NCI-H526 treated with DMSO at 0.1 percent for 48 hours (cell line): Measurements from ENCODE around the gene SLC11A2.
"Not testable (repeated sequence)": the region's sequence is repeated elsewhere in the genome, so short reads cannot be mapped to it uniquely, and the experiment has no call there.

Source experiments
- DNase-seq: peaks from one replicate; lab custom pipeline; 2025; lab: John Stamatoyannopoulos, UW

The SLC11A2 gene

DNA sequence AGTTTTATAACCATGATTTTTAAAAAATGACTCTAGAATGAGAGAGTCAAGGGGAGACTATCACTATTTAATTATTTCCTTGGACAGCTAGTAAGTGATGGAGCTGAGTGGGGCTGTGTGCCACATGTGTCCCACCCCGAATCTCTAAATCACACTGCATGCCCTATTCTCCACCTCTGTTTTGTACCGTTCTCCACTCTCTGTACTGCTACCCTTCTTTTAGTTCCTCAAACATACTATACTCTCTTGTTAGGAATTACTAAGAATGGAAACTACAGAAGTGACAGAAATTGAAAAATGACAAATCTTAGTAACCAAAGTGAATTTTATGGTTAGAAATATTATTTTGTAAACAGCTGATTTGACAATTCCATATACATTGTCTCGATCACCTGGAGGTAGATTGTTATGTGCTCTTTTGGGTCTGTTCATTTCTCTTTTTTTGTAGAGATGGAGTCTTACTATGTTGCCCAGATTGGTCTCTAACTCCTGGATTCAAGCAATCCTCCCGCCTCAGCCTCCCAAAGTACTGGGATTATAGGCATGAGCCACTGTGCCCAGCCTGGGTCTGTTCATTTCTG lies 35.9 kb downstream of the SLC11A2 start:
- no peak for DNase-seq

DNA sequence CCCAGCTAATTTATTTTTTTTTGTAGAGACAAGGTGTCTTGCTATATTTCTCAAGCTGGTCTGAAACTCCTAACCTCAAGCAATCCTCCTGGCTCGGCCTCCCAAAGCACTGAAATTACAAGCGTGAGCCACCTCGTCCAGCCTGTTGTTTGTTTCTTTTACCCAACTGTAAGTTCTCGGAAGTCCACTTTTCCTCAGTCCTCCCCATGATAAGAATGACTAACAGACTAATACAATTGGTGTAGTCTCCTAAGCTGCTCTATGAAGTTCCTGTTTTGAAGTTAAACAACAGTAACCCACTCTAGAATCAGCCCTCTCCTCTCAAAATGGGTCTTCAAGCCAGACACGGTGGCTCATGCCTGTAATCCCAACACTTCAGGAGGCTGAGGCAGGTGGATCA lies 37.3 kb downstream of the SLC11A2 start:
- DNase-seq: no peak

DNA sequence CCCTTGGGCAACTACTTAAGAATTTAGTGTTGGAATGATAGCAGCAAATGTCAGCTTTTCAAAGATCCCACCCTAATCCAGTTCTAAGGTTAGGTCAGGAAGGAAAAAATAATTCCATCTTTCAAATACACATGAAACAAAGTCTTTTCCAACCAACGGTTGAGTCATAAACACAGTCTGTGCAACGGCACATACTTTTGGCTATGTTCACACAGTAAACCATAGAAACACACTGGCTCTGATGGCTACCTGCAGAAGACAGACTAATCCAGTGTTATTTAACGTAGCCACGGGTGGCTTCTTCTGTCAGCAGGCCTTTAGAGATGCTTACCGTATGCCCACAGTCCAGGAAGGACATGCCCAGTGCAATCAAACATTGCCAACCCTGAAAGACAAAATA lies 38.1 kb downstream of the SLC11A2 start:
- DNase-seq: no peak

DNA sequence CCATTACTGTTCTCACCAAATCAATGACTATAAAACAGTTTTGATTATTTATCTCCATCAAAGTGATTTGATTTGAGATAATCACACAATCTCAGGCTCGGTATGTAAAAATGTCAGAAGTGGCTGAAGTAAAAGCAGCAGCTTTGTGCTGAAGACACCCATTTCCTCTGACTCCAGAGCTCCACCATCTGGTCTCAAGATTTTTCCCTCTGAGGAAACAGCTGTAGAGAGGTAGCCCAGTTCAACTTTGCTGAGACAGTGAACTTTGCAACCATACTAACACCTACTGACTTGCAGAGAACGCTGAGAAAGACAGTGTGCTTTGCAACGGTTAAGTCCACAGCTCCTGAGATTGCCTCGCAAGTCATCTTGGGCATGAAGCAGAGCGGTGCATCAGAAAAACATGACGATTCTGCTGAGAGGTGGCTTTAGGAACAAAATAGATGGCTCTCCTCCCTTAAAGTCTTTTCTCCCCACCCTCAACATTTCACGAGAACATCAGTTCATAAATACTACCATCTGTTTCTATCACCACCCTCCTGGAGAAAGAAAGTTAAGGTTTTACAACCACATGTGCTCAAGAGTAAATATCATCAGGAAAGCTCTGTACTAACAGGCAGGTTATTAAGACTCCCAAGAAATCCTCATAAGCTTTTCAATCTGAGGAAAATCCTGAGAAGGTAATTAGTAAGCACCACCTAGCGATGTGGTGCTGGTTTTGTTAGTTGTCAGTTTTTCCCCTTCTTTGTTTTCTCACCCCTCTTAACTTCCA lies 39.0 kb downstream of the SLC11A2 start:
- DNase-seq: no peak

DNA sequence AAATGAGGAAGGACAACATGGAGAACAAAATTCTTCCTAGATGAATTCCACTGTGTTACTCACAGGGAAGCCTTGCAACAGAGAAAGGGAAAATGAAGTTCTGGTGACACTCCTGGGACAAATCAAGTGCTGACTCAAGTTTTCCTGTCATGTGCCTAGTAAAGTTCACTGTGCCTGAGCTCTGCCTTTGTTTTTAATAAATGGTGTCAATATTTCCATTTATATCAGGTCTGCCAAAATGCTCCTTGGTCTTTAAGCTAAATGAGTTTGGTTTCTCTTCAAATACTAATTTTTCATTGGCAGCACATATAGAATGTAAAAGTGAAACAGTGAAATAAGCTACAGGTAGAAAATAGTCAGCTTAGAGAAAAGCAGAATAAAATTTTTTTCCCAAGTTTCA lies 40.9 kb downstream of the SLC11A2 start:
- no peak for DNase-seq

DNA sequence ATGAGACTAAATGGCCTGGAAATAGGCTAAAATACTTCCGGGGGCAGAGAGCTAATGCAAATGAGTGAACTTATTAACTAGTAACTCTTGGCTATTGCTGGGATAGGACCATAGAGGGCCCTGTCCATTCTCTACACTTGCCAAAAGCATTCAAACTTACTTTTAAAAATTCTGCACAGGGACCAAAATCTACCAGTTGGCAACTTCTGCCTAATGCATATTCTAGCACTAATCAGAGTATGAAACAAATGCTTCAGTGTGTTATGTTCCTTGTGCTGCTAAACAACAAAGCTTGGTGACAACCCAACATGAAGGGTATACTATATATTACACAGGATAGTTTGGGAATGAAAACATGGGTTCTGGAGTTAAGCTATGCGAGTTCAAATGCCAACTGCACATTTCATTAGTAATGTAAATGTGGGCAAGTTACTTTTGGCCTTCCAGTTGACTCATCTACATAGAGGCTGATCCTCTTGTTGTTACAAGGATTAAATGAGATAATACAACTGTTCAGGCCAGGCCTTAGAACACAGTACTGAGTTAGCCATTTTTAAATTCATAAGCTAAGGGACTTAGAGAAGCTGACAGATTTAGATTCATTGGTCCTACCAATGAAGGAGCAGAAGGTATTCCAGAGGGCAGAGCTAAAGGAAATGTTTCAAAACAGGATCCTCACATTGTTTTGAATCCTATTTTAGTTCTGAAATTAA lies 41.4 kb downstream of the SLC11A2 start:
- DNase-seq: no peak

DNA sequence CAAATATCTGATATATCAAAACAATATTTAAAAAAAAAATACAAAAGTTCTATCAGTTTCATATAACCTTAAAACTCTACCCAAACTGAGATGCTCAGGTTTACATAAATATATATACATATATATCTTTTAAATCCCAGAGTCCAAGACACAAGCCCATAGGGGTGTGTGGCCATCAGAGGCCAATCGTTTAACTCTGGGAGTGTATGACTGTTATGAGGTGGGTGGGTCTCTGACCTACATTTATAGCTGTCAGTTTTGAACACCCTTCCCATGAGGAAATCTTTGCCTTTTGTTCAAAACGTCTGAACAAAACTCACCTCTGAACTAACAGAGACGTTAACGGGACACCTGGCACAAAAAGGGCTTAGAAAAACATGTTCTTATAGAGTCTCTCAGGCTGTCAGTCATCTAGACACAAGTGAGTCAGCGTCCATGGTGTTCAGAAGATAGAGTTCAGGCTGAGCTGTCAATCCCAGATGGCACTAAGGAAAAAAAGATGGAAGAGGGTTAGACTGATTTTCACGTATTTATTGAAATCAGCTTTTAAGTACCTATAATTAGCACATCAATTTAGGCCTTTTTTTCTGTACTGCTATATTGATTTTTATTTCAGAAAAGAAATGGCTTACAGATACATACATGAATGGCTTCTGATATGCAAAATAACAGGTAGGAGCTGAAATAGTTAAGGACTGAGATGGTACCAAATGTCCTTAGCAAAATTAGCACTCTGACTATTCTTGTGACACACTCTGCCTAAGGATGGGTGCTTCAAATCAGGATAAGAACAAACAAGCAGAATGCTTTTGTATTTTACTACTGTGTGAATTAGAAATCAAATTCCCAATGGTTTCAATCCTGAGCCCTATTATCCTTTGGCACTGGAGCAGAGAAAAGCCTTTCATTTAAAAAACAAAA lies 44.6 kb downstream of the SLC11A2 start:
- DNase-seq: no peak

DNA sequence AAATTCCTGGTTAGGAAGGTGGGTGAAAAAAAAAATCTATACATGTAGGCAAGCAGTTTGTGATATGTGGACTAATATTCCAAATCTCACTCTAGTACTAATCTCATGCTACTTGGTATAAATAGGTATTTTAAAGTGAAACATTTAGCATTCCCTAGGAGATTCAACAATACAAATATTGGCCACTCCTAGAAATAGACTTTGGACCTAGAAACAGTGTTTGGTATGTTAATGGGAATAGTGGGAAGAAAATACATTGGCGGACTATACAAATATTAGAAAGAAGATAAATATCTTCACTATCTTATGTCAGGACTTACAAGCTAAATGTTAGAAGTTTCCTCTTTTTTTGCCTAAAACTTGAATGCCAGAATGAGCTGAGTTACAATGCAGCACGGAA lies 45.6 kb downstream of the SLC11A2 start:
- no peak for DNase-seq

DNA sequence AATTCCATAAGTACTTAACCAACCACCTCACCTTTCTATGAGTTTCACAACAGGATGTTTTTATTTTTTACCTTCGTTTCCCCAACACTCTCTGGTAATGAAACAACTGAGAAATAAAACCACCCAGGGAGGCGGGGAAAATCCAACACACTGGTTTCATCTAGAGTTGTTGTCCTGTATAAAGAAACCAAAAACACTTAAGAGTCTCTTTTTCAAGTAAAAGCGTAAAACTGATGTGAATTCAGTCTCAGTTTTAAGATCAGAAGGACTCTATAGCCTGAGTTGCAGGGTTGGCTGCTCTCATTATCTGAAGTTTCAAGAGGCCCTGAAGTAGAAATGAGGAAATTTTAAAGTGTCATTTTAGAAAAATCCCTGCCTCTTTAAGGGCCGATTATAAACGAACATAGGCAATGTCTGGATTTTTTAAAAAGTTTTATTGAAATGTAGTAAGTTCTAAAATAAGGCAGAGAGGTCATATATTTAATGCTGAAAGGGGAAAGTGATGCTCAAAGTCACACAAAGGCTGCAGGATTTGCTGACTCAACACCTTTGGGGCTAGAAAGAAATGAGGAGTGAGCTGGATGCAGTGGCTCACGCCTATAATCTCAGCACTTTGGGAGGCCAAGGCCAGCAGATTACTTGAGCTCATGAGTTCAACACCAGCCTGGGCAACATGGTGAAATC lies 46.7 kb downstream of the SLC11A2 start:
- no peak for DNase-seq

DNA sequence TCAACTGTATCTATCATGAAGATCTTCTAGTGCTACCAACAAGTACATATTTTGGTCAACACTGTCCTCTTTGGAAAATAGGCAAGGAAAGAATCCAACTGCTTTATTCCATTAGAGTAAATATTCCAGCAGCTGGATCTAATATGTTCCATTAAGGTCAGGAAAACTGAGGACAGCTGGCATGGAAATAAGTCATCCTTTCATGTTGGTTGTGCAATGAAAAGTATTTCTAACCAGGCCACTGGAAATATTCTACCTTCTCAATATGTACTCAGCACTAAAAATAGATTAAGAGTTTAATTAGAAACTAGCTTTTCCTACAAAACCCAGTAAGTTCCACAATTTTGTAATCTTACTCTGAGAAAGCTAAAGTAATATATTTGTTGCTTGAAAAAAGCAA lies 54.2 kb downstream of the SLC11A2 start:
- DNase-seq: no peak

DNA sequence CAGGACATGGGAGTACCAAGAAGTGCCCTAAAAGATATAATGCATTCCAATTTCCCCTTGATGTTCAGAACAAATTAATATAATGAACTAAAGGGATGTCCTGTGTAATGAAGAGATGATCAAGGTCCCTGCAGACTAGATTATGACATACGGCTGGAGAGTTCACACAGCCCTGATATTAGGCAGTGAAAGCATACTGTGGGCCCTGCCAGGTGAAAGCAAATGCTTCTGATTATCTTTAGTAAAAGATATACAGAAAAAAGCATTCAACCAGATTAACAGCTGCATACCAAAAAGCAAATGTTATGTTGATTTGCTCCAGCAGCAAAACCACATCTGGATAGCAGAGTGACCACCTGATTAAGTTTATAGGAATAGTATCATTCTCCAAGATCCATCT lies 61.8 kb downstream of the SLC11A2 start:
- no peak for DNase-seq

DNA sequence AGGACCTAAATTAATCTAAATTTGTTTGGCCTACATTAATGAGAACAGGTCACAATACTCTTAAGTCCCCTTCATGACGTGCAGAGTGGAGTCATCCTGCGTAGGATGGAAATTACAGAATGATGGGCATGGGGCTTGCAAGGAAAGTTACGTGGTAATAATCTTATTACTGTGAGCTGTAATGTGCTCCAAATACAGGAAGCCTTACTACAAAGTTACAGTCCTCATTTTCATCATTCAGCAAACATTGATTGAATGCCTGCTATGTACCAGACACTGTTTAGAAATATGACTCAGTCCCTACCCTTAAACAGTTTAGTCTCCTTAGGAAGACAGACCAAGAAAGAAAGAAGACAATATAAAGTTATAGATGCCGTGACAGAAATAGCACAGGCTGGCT lies 64.5 kb downstream of the SLC11A2 start:
- no peak for DNase-seq

DNA sequence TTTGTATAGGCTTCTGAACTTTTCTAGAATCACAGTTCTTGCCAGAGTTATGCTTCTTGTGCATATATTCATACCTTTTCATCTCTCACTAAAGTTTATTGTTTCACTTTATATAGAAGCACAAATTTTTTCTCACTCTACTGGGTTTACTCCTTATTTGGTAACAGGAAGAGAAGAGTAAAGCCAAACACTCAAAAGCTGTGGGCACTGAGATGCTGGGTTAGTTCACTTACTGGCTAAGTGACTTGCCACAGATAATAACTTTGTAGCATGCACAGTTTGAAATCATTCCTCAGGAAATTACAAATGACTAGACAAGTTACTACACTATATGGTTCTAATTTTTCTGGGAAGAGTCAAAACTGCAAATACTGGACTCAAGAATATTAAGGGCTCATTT lies 66.1 kb downstream of the SLC11A2 start:
- DNase-seq: no peak

DNA sequence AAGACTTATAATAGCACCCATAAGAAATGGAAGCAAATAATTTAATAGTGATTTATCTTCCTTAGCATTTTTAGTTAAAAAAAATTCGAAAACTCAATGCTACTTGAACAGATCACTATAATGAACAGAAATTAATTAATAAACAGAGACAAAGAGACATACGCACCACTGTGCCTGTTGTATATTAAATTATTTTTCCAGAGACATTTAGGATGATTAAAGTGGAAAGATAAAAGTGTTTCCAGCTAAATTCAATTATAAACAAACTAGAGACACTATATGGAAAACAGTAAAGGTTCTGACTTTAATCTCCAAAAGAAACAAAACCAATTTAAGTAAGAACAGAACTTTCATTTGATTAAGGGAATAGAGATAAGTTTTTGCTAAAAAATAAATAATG lies 70.5 kb downstream of the SLC11A2 start:
- no peak for DNase-seq

DNA sequence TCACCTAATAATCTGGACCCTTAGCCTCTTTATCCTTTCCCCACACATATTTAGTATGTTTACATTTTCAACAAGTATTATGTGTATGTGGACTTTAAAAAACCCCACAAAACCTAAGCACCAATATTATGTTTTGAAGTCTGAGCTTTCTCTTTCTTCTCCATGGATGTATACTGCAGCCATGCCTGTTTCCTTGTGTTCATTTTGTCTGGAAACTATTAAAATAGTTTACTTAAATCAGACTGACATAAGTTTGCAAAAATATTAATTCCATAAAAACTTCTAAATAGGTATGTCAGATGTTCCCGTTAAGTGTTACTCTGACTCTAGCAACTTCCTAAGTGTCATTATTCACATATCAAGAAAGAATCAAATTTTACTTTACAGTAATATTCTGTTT lies 70.9 kb downstream of the SLC11A2 start:
- DNase-seq: no peak

DNA sequence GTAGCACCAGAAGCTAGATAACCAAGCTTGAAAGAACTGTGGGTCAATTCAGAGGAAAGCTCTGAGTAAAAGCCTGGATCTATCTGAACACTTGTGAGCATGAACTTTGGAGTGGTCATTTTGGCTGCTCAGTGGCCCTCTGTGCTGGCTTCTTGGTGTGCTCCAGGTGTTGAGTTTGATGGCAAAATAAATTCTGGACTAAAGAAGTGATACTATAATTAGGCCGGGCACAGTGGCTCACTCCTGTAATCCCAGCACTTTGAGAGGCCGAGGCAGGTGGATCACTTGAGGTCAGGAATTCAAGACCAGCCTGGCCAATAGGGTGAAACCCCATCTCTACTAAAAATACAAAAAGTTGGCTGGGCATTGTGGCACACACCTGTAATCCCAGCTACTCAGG lies 71.4 kb downstream of the SLC11A2 start:
- not testable (repeated sequence) for DNase-seq

DNA sequence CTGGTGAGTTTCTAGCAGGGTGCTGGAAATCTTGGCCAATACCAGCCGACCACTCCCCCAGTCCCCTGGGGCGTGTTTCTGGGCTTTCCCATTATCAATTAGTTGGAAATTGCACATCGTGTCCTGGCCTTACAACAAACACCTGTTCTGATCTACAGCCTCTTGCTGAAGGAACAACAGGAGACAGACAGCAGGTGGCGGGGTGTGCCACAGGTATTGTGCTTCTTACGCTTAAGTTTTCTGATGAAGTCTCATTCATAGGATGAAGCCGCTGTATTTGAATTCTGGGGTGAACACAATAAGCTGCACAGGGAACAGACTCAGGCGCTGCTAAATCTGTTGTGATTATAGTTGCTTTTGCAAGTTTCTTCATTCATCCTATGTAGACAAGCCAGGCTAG lies 73.1 kb downstream of the SLC11A2 start:
- DNase-seq: no peak

DNA sequence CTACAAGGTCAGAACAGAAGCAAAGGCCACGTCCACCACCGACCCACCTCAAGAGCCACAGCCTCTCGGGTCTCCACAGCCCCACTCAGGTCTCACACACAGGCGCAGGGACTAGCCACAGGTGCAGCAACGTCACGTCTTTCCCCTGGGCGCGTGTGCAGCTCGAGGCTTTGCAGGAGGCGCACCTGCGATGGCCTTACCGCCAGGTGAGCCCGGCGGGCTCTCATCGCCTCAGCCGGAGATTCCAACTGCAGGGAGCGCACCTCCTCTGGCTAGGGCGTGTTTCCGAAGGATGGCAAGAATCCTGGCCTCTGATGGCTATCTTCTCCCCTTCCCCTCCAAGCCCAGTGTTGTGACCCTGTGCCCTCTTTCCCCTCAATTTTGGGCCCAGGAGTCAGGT lies 73.7 kb downstream of the SLC11A2 start, which contains the start of gene HIGD1C:
HIGD1C (plus strand) TSS at position 35 of the 400 bp plus-strand sequence. CDS start 1,455 bp downstream, outside the sequence.
- no peak for DNase-seq

DNA sequence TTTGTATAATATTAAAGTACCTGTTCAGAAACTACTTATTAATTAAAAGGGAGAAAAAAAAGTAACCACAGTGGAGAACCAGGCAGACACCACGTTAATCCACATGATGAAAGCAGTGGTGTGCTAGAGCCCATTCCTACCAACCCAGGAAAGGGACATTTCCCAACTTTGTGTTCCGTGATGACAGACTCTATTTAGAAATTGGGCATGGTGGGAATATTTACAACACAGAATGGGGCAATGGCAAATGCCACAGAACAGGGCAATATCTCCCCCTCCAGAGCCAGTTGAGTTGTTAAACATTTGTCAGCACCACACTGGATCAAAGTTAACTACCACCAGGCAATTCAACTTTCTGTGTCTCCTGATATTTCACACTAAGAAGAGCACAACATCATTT lies 75.1 kb downstream of the SLC11A2 start:
- no peak for DNase-seq

DNA sequence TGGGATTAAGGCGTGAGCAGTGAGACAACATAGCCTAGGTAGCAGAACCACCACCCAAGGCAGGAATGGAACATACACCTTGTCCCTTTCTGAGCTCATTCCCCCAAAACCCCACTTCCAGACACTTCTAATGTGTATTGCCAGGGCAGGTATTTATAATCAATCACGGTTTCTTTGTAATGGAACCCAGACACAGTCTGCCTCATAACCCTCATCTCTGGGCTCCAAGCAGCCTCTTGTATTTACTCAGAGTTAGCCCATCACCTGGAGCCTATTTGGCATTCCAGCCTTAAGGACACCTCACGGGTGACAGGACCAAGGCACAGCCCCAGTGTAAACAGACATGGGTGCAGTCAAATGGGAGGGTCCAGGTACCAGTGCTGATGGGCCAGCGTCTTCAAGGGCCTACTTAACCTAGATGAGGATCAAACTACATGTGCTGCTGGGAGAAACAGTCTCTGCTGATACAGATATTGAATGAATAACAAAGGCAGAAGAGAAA lies 76.3 kb downstream of the SLC11A2 start:
- DNase-seq: no peak

DNA sequence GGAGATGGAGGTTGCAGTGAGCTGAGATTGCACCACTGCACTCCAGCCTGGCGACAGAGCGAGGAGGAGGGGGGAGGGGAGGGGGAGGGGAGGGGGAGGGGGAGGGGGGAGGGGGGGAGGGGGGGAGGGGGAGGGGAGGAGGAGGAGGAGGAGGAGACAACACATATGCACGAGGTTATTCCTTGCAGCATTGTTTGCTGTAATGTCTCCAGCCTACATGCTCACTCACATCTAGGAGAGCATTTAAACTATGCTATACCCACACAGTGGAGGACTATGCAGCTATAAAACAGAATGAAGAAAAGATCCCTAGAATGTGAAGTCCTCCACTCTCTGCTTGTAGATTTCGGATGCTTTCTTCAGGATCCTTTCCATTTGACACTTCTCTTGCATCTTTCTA lies 77.4 kb downstream of the SLC11A2 start:
- DNase-seq: no peak
